Measurements from ENCODE around the gene PDGFC.

Gene PDGFC

DNA sequence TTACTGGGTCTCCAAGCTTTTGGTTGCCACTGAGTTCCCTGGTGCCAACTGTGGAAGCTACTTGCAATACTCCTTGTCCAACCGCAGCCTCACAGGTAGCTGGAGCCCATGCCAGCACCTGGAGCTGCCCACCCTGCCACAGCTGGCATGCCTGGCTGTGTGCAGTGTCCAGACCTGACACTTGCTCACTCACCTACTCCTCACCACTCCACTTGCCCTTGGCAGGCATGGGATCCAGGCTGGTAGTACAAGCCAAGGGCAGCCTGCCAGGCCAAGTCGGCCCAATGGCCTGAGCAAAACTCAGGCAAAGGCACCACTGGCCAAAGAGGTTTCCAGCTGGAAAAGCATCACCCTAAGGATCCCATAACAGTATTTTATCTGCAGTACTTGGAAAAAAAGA, 246.3 kb downstream of the PDGFC start:
- ChIA-PET CTCF (no interaction called here), POLR2A (no interaction called here)
- TF ChIP-seq ELF4 (IDR thresholded peaks at IDR 0.05) (no peak), NFRKB (IDR thresholded peaks at IDR 0.05) (no peak), L3MBTL2 (conservative IDR thresholded peaks at IDR 0.05) (no peak)
- DNase-seq (ENCODE audit: extremely low spot score), result no peak

DNA sequence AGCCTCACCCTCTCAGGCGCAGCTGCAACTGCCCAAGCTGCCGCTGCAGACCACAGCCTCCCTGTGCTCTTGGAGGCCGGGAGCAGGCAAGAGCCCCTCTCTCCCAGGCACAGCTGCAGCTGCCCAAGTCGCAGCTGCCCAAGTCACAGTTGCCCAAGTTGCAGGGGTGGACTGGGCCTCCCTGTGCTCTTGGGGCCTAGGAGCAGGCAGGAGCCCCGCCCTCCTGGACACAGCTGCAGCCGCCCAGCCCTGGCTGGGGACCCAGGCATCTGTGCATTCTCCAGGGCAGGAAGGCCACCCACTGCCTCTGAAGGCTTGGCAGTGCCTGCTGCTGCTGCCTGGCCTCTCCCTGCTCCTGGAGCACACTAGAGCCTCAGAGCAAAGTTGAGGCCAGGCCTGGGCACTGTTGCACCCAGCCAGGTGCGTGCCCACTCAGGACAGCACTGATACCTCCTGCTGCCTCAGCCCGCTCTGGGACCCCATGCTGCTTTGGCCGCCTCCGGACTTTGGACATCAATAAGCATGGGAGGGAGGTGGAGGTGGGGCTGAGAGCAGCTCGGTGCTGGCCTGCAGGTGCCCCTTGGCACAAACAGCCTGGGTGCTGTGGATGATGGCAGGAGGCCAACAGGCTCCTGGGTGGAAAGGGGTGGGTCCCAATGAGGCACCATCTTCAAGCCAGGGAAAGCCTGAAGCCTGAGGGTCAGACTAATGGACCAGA, 247.5 kb downstream of the PDGFC start:
- DNase-seq (ENCODE audit: extremely low spot score), result no peak
- TF ChIP-seq, protein P1, sequence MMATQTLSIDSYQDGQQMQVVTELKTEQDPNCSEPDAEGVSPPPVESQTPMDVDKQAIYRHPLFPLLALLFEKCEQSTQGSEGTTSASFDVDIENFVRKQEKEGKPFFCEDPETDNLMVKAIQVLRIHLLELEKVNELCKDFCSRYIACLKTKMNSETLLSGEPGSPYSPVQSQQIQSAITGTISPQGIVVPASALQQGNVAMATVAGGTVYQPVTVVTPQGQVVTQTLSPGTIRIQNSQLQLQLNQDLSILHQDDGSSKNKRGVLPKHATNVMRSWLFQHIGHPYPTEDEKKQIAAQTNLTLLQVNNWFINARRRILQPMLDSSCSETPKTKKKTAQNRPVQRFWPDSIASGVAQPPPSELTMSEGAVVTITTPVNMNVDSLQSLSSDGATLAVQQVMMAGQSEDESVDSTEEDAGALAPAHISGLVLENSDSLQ (IDR thresholded peaks at IDR 0.05), result no peak
- TF ChIP-seq SP1 (IDR thresholded peaks at IDR 0.05), result no peak
- CTCF ChIA-PET, result interaction anchor here (0.6 kb wide), 1 partner anchor 1517 kb away, joined by 3 read pairs; no protein-coding TSS in a partner anchor
- POLR2A ChIA-PET, result no interaction called here

DNA sequence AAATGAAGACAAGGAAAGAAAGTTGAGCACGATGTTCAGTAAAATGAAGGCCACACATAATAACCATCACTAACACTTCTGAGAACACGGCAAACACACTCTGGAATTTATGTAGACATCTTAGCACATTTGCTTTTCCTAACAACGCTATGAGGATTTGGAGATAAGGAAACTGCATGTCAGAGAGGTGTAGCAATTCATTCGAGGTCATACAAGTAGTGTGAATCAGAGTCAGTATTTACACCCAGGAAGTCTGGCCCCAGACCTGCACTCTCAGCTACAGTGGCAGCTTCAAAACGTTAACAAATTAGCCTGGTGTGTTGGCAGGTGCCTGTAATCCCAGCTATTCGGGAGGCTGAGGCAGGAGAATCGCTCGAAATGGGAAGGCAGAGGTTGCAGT, 253.4 kb downstream of the PDGFC start:
- TF ChIP-seq FOXM1 (IDR thresholded peaks at IDR 0.05; ENCODE audit: borderline replicate concordance) (no peak), HDGF (IDR thresholded peaks at IDR 0.05; ENCODE audit: borderline replicate concordance) (no peak), CTBP1 (IDR thresholded peaks at IDR 0.05; ENCODE audit: borderline replicate concordance) (no peak), SUZ12 (IDR thresholded peaks at IDR 0.05) (no peak), FOXA1 (IDR thresholded peaks at IDR 0.05) (no peak), FOXK2 (IDR thresholded peaks at IDR 0.05) (no peak), ZNF384 (IDR thresholded peaks at IDR 0.05) (no peak), NFRKB (IDR thresholded peaks at IDR 0.05) (no peak), L3MBTL2 (conservative IDR thresholded peaks at IDR 0.05) (no peak), ELF4 (IDR thresholded peaks at IDR 0.05) (no peak), BHLHE40 (IDR thresholded peaks at IDR 0.05; ENCODE audit: borderline replicate concordance) (no peak), SP1 (IDR thresholded peaks at IDR 0.05) (no peak), TARDBP (IDR thresholded peaks at IDR 0.05) (no peak)
- TF ChIP-seq, protein P1 (IDR thresholded peaks at IDR 0.05), result no peak
- DNase-seq (ENCODE audit: extremely low spot score), result no peak
- CTCF ChIA-PET, result no interaction called here
- POLR2A ChIA-PET, result no interaction called here

DNA sequence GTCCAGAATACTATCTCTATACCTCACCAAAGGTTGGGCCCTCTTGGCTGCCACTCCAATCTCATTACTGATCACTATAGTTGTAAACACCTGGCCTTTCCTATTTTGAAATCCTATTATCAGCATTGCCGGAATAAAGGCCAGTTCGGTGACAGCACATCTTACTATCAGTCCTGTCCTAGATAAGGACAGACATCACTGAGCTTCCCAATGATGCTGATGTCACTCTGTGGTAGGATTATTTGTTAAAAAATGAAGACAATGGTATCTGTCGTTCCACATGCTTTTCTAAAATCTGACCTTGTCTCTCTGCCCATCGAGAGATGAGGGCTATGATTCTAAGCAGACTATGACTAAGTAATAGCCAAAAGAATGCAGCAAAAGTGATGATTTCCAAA, 260.4 kb downstream of the PDGFC start:
- TF ChIP-seq SP1 (IDR thresholded peaks at IDR 0.05) (no peak), ARNT (IDR thresholded peaks at IDR 0.05) (no peak), FOXA1 (IDR thresholded peaks at IDR 0.05) (no peak), TARDBP (IDR thresholded peaks at IDR 0.05) (no peak), L3MBTL2 (conservative IDR thresholded peaks at IDR 0.05) (no peak), FOXK2 (IDR thresholded peaks at IDR 0.05) (no peak), ZNF384 (IDR thresholded peaks at IDR 0.05) (no peak), CTBP1 (IDR thresholded peaks at IDR 0.05; ENCODE audit: borderline replicate concordance) (no peak), LEF1 (IDR thresholded peaks at IDR 0.05; ENCODE audit: borderline replicate concordance) (no peak), HDGF (IDR thresholded peaks at IDR 0.05; ENCODE audit: borderline replicate concordance) (no peak)
- ChIA-PET POLR2A (no interaction called here), CTCF (interaction anchor here (0.9 kb wide), 1 partner anchor 11 kb away, joined by 4 read pairs; no protein-coding TSS in a partner anchor)
- no peak for DNase-seq (ENCODE audit: extremely low spot score)

Data from HEK293T (cell line).